A172 (cell line): ENCODE results near the gene SHISA2. TPM values are rescaled to one million over a fixed set of nuclear protein-coding genes. Genes with fewer than 3 reads are reported as not detected.

Source experiments
- DNase-seq: peaks from one replicate; pipeline ENCODE4 v3.0.0-alpha.2; 2015; ENCODE audit warnings: low spot score
- total RNA-seq: library from RNA; depleted of rRNA; stranded (reverse); fragments of >200 nt; shearing (Covaris generic); gene quantifications from 2 replicates; pipeline ENCODE4 v1.2.3, GENCODE V29; 2014

The SHISA2 gene
- total RNA-seq, 1 experiment from 2014 or later: not detected

- DNase-seq: no peak
These were observed 3.1 kb downstream of the SHISA2 start for GRCh38 chr13:26048741-26049140.

- DNase-seq: no peak
These were observed 4.8 kb downstream of the SHISA2 start for GRCh38 chr13:26047040-26047439.

- DNase-seq: no peak
These were observed 5.2 kb downstream of the SHISA2 start for GRCh38 chr13:26046639-26047038.

GRCh38 chr13:26045142-26045541 is 6.7 kb downstream of the SHISA2 start:
- DNase-seq: no peak

- DNase-seq: no peak
These were observed 9.0 kb downstream of the SHISA2 start for GRCh38 chr13:26042785-26043184.

- no peak for DNase-seq
These were observed 10.4 kb downstream of the SHISA2 start for GRCh38 chr13:26041444-26041843.

- no peak for DNase-seq
These were observed 12.8 kb downstream of the SHISA2 start for GRCh38 chr13:26038931-26039475.

GRCh38 chr13:26037302-26037701 is 14.5 kb downstream of the SHISA2 start:
- no peak for DNase-seq

GRCh38 chr13:26036383-26036782 is 15.4 kb downstream of the SHISA2 start:
- DNase-seq: no peak

GRCh38 chr13:26034018-26034417 is 17.8 kb downstream of the SHISA2 start:
- DNase-seq: no peak

- no peak for DNase-seq
These were observed 21.5 kb downstream of the SHISA2 start for GRCh38 chr13:26030331-26030730.

- DNase-seq: no peak
These were observed 22.2 kb downstream of the SHISA2 start for GRCh38 chr13:26029581-26030136.

- DNase-seq: no peak
These were observed 25.6 kb downstream of the SHISA2 start for GRCh38 chr13:26026211-26026610.

GRCh38 chr13:26025771-26026170 is 26.0 kb downstream of the SHISA2 start:
- no peak for DNase-seq

- no peak for DNase-seq
These were observed 26.6 kb downstream of the SHISA2 start for GRCh38 chr13:26025196-26025595.

- DNase-seq: no peak
These were observed 27.3 kb downstream of the SHISA2 start for GRCh38 chr13:26024558-26024957.

- peak; percentile 89 for DNase-seq
These were observed 29.1 kb downstream of the SHISA2 start for GRCh38 chr13:26022538-26023292.

GRCh38 chr13:26021956-26022355 is 29.9 kb downstream of the SHISA2 start:
- no peak for DNase-seq

GRCh38 chr13:26021516-26021915 is 30.3 kb downstream of the SHISA2 start:
- no peak for DNase-seq

GRCh38 chr13:26020891-26021290 is 30.9 kb downstream of the SHISA2 start:
- no peak for DNase-seq

- DNase-seq: peak; percentile 29
These were observed 31.6 kb downstream of the SHISA2 start for GRCh38 chr13:26019881-26020870.

GRCh38 chr13:26019251-26019650 is 32.6 kb downstream of the SHISA2 start:
- no peak for DNase-seq
